Measurements from ENCODE around the gene ID4.

GRCh38 chr6:19841181-19841580, 4.0 kb downstream of the ID4 start:
- TF ChIP-seq CTCF (IDR thresholded peaks at IDR 0.05; ENCODE audit: borderline replicate concordance, extremely low read depth, low read length, poor library complexity, severe bottlenecking) (no peak), EZH2 (IDR thresholded peaks at IDR 0.05; ENCODE audit: borderline replicate concordance, low read depth, low read length, severe bottlenecking) (no peak)

All from DND-41 (cell line).